ENCODE data around the gene HPDL.

- TF ChIP-seq ZNF274 (IDR thresholded peaks at IDR 0.05; ENCODE audit: low read depth, low read length), result no peak
- no peak for TF ChIP-seq YY1 (IDR thresholded peaks at IDR 0.05; ENCODE audit: insufficient read depth, insufficient read length)
- no peak for TF ChIP-seq SUZ12 (IDR thresholded peaks at IDR 0.05; ENCODE audit: extremely low read depth, insufficient read depth, insufficient read length)
These were observed 11.1 kb downstream of the HPDL start for GRCh38 chr1:45337630-45338325.
